Measurements from ENCODE around the gene MS4A3.
"Not testable (repeated sequence)": the region's sequence is repeated elsewhere in the genome, so short reads cannot be mapped to it uniquely, and the experiment has no call there.

The MS4A3 gene, protein sequence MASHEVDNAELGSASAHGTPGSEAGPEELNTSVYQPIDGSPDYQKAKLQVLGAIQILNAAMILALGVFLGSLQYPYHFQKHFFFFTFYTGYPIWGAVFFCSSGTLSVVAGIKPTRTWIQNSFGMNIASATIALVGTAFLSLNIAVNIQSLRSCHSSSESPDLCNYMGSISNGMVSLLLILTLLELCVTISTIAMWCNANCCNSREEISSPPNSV
- long read RNA-seq, transcript MS4A3-201 (7 exons, 1,613 nt), result major isoform, 114 of 188 reads
- long read RNA-seq, transcript MS4A3-203 (5 exons, 867 nt), result minor isoform, 43 of 188 reads
- long read RNA-seq, partial matches to known transcripts, result 4 of 188 reads
- long read RNA-seq, other reads (novel, unspliced or antisense), result 25 of 188 reads

DNA sequence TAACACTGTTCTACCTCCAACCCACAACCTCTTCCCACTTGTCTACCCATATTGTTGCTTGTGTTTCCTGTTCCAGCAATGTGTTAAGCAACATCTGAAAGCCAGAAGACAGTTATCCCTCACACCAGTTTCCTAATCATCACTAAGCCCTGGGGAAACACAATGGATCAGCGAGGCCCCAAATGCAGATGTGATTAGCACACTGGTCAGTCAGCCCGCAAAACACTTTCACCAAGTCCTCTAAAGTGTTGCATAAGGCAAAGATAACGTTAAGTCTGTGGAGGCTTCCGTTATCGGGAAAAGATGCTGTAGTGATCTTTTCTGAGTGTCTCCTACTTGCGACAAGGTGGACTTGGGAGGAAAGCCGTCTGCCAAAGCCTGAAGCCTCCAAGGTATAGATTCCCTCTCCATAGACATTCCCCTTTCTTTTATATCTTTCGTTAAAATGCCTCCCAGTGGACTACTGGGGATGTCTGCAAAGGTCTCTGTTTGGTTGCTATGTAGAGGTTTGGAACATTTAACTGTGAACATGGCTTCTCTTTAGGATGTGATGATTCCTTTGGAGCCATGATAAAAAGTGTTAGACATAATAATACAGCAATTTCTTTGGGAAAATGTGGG, at the start of gene MS4A3:
Gene MS4A3 (plus strand): TSS at position 317 of the 621 bp plus-strand sequence. CDS start 4,496 bp downstream, outside the sequence.
- TF ChIP-seq, protein P1, sequence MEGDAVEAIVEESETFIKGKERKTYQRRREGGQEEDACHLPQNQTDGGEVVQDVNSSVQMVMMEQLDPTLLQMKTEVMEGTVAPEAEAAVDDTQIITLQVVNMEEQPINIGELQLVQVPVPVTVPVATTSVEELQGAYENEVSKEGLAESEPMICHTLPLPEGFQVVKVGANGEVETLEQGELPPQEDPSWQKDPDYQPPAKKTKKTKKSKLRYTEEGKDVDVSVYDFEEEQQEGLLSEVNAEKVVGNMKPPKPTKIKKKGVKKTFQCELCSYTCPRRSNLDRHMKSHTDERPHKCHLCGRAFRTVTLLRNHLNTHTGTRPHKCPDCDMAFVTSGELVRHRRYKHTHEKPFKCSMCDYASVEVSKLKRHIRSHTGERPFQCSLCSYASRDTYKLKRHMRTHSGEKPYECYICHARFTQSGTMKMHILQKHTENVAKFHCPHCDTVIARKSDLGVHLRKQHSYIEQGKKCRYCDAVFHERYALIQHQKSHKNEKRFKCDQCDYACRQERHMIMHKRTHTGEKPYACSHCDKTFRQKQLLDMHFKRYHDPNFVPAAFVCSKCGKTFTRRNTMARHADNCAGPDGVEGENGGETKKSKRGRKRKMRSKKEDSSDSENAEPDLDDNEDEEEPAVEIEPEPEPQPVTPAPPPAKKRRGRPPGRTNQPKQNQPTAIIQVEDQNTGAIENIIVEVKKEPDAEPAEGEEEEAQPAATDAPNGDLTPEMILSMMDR (IDR thresholded peaks at IDR 0.05; ENCODE audit: insufficient read depth, low read length), result no peak
- TF ChIP-seq POLR2AphosphoS5 (IDR thresholded peaks at IDR 0.05; ENCODE audit: low read depth) (peak; percentile 99), GABPA (IDR thresholded peaks at IDR 0.05; ENCODE audit: low read depth) (peak; percentile 40; the same call in 1 of the 2 replicates), SPI1 (IDR thresholded peaks at IDR 0.05; ENCODE audit: borderline replicate concordance, low read depth) (peak; percentile 47; the same call in 1 of the 2 replicates)
- TF ChIP-seq, protein P2, sequence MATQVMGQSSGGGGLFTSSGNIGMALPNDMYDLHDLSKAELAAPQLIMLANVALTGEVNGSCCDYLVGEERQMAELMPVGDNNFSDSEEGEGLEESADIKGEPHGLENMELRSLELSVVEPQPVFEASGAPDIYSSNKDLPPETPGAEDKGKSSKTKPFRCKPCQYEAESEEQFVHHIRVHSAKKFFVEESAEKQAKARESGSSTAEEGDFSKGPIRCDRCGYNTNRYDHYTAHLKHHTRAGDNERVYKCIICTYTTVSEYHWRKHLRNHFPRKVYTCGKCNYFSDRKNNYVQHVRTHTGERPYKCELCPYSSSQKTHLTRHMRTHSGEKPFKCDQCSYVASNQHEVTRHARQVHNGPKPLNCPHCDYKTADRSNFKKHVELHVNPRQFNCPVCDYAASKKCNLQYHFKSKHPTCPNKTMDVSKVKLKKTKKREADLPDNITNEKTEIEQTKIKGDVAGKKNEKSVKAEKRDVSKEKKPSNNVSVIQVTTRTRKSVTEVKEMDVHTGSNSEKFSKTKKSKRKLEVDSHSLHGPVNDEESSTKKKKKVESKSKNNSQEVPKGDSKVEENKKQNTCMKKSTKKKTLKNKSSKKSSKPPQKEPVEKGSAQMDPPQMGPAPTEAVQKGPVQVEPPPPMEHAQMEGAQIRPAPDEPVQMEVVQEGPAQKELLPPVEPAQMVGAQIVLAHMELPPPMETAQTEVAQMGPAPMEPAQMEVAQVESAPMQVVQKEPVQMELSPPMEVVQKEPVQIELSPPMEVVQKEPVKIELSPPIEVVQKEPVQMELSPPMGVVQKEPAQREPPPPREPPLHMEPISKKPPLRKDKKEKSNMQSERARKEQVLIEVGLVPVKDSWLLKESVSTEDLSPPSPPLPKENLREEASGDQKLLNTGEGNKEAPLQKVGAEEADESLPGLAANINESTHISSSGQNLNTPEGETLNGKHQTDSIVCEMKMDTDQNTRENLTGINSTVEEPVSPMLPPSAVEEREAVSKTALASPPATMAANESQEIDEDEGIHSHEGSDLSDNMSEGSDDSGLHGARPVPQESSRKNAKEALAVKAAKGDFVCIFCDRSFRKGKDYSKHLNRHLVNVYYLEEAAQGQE (IDR thresholded peaks at IDR 0.05; ENCODE audit: insufficient replicate concordance, low read depth), result no peak
- DNase-seq (ENCODE audit: low read depth in 1 of 2, low spot score in 1 of 2), result peak; percentile 96 to 99
- Histone ChIP-seq H3K27me3 (ENCODE audit: insufficient read depth, poor library complexity, severe bottlenecking) (no peaks in the 10 kb centered on the region), H3K4me3 (replicated peaks; ENCODE audit: insufficient read depth, low read length) (peak within 1 kb of the TSS; percentile 60), H3K27ac (replicated peaks) (peak within 1 kb of the TSS; percentile 95)

DNA sequence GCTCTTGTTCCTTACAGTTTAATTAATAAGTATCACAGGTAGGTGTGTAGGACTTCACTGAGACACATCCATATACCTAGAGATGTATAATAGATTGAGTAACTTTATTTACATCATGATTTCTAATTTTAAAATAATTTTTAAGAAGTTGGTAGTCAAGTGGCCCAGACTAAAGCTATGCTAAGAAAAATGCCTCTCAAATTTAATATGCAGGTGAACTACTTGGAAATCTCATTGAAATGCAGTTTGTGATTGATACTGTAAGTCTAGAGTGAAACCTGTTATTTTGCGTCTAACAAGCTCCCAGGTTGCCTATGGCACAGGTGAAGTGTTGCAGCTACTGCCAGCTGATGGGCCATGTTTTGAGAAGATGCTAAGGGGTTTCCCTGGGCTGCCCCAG, 39.6 kb upstream of the MS4A3 start, which contains the start of gene OOSP4B:
Gene OOSP4B (plus strand): TSS at position 301 of the 400 bp plus-strand sequence.
- Histone ChIP-seq H3K27ac (replicated peaks) (no peak within 1 kb of the TSS), H3K27me3 (ENCODE audit: insufficient read depth, poor library complexity, severe bottlenecking) (no peaks in the 10 kb centered on the region), H3K4me3 (replicated peaks; ENCODE audit: insufficient read depth, low read length) (no peak within 1 kb of the TSS)
- TF ChIP-seq SPI1 (IDR thresholded peaks at IDR 0.05; ENCODE audit: borderline replicate concordance, low read depth), result no peak
- TF ChIP-seq, protein P2 (IDR thresholded peaks at IDR 0.05; ENCODE audit: insufficient replicate concordance, low read depth), result no peak
- no peak for TF ChIP-seq POLR2AphosphoS5 (IDR thresholded peaks at IDR 0.05; ENCODE audit: low read depth)
- TF ChIP-seq, protein P1 (IDR thresholded peaks at IDR 0.05; ENCODE audit: insufficient read depth, low read length), result no peak
- no peak for DNase-seq (ENCODE audit: low read depth in 1 of 2, low spot score in 1 of 2)

DNA sequence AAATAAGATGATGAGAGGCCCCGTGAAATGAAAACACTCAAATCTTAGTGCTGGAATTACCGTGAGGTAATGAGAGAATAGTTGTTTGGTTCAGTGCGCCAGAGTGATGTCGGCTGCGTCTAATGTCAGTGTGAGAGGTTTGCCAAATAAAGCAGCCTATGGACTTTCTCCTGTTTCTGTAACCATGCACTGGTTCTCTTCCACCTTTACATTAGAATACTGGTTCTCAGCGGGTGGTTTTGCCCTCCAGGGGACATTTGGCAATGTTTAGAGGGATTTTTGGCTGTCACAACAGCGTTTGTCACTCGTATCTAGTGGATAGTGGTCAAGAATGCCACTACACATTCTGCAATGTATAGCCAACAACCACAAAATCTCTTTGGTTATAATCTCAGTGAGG, 38.4 kb upstream of the MS4A3 start:
- Histone ChIP-seq H3K27me3 (ENCODE audit: insufficient read depth, poor library complexity, severe bottlenecking) (no peaks in the 10 kb centered on the region), H3K27ac (replicated peaks) (no peak overlapping the region), H3K4me3 (replicated peaks; ENCODE audit: insufficient read depth, low read length) (no peak overlapping the region)
- DNase-seq (ENCODE audit: low read depth in 1 of 2, low spot score in 1 of 2), result no peak
- TF ChIP-seq, protein P2 (IDR thresholded peaks at IDR 0.05; ENCODE audit: insufficient replicate concordance, low read depth), result no peak
- TF ChIP-seq, protein P1 (IDR thresholded peaks at IDR 0.05; ENCODE audit: insufficient read depth, low read length), result no peak
- TF ChIP-seq SPI1 (IDR thresholded peaks at IDR 0.05; ENCODE audit: borderline replicate concordance, low read depth) (no peak), GABPA (IDR thresholded peaks at IDR 0.05; ENCODE audit: low read depth) (no peak), POLR2AphosphoS5 (IDR thresholded peaks at IDR 0.05; ENCODE audit: low read depth) (no peak)

DNA sequence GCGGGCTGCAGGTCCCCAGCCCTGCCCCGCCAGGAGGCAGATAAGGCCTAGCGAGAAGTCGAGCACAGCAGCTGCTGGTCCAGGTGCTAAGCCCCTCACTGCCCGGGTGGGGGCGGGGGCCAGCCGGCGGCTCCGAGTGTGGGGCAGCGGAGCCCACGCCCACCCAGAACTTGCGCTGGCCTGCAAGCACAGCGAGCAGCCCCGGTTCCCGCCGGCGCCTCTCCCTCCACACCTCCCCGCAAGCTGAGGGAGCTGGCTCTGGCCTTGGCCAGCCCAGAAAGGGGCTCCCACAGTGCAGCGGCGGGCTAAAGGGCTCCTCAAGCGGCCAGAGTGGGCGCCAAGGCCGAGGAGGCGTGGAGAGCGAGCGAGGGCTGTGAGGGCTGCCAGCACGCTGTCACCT, 36.1 kb upstream of the MS4A3 start:
- not testable (repeated sequence) for H3K4me3 ChIP-seq (replicated peaks; ENCODE audit: insufficient read depth, low read length); DNase-seq (ENCODE audit: low read depth in 1 of 2, low spot score in 1 of 2); H3K27me3 ChIP-seq (ENCODE audit: insufficient read depth, poor library complexity, severe bottlenecking); H3K27ac ChIP-seq (replicated peaks)
